Measurements from ENCODE around the gene HPS1. TPM values are rescaled to one million over a fixed set of nuclear protein-coding genes. Genes with fewer than 3 reads are reported as not detected.

Gene HPS1
- total RNA-seq, 2 experiments from 2014 or later = 51.9 to 52.1 TPM

- no peak for ATAC-seq
- intact Hi-C loops (cut with micrococcal nuclease) = no loop called here
- no peak for DNase-seq
- peaks cover 3% of the 10 kb centered on the region for H3K27me3 Mint-ChIP-seq
- ChIA-PET POLR2A (no interaction called here), CTCF (no interaction called here)
- no peak overlapping the region for H3K27ac Mint-ChIP-seq
- H3K9me3 Mint-ChIP-seq = no peaks in the 10 kb centered on the region
- no peak overlapping the region for H3K4me3 Mint-ChIP-seq
- H3K4me1 Mint-ChIP-seq (ENCODE audit: low read depth) = no peaks in the 10 kb centered on the region
- no peaks in the 10 kb centered on the region for H3K36me3 Mint-ChIP-seq (ENCODE audit: low read depth)
- no peak for TF ChIP-seq CTCF (IDR thresholded peaks at IDR 0.05)
Observed at GRCh38 chr10:98374217-98374985, 72.3 kb downstream of the HPS1 start.

- H3K27me3 Mint-ChIP-seq = peaks cover 3% of the 10 kb centered on the region
- CTCF ChIA-PET = no interaction called here
- H3K27ac Mint-ChIP-seq = no peak overlapping the region
- DNase-seq (no peak), ATAC-seq (no peak)
- POLR2A ChIA-PET = interaction anchor here (0.9 kb wide), 1 partner anchor 12 kb away, joined by 3 read pairs; no protein-coding TSS in a partner anchor
- no peaks in the 10 kb centered on the region for H3K36me3 Mint-ChIP-seq (ENCODE audit: low read depth)
- no peaks in the 10 kb centered on the region for H3K9me3 Mint-ChIP-seq
- intact Hi-C loops (cut with micrococcal nuclease) = no loop called here
- TF ChIP-seq CTCF (IDR thresholded peaks at IDR 0.05) = no peak
- no peaks in the 10 kb centered on the region for H3K4me1 Mint-ChIP-seq (ENCODE audit: low read depth)
- H3K4me3 Mint-ChIP-seq = no peak overlapping the region
Observed at GRCh38 chr10:98373260-98374040, 73.3 kb downstream of the HPS1 start.

GRCh38 chr10:98370831-98371820, 75.6 kb downstream of the HPS1 start:
- H3K9me3 Mint-ChIP-seq = no peaks in the 10 kb centered on the region
- no peaks in the 10 kb centered on the region for H3K4me1 Mint-ChIP-seq (ENCODE audit: low read depth)
- no peak overlapping the region for H3K4me3 Mint-ChIP-seq
- CTCF ChIA-PET = no interaction called here
- POLR2A ChIA-PET = no interaction called here
- no peak for TF ChIP-seq CTCF (IDR thresholded peaks at IDR 0.05)
- H3K27me3 Mint-ChIP-seq = peaks cover 3% of the 10 kb centered on the region
- intact Hi-C loops (cut with micrococcal nuclease) = no loop called here
- ATAC-seq (no peak), DNase-seq (no peak)
- H3K36me3 Mint-ChIP-seq (ENCODE audit: low read depth) = no peaks in the 10 kb centered on the region
- no peak overlapping the region for H3K27ac Mint-ChIP-seq

GRCh38 chr10:98369801-98370200, 76.9 kb downstream of the HPS1 start:
- POLR2A ChIA-PET = no interaction called here

More at GRCh38 chr10:98369801-98370200, 76.9 kb downstream of the HPS1 start:
- Mint-ChIP-seq H3K4me3 (no peak overlapping the region), H3K27me3 (no peaks in the 10 kb centered on the region), H3K36me3 (ENCODE audit: low read depth) (no peaks in the 10 kb centered on the region), H3K4me1 (ENCODE audit: low read depth) (no peaks in the 10 kb centered on the region), H3K9me3 (no peaks in the 10 kb centered on the region), H3K27ac (no peak overlapping the region)
- ATAC-seq (no peak), DNase-seq (no peak)
- TF ChIP-seq CTCF (IDR thresholded peaks at IDR 0.05) = no peak
- intact Hi-C loops (cut with micrococcal nuclease) = no loop called here
- CTCF ChIA-PET = no interaction called here
